Amniotic epithelial cell (primary cell): ENCODE results near the gene OR8K5.
"Not testable (repeated sequence)": the region's sequence is repeated elsewhere in the genome, so short reads cannot be mapped to it uniquely, and the experiment has no call there.

Source experiments
- DNase-seq: peaks from one replicate; pipeline ENCODE4 v3.0.0-alpha.2; 2010; ENCODE audit warnings: low read depth

Gene OR8K5, protein sequence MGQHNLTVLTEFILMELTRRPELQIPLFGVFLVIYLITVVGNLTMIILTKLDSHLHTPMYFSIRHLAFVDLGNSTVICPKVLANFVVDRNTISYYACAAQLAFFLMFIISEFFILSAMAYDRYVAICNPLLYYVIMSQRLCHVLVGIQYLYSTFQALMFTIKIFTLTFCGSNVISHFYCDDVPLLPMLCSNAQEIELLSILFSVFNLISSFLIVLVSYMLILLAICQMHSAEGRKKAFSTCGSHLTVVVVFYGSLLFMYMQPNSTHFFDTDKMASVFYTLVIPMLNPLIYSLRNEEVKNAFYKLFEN

DNA sequence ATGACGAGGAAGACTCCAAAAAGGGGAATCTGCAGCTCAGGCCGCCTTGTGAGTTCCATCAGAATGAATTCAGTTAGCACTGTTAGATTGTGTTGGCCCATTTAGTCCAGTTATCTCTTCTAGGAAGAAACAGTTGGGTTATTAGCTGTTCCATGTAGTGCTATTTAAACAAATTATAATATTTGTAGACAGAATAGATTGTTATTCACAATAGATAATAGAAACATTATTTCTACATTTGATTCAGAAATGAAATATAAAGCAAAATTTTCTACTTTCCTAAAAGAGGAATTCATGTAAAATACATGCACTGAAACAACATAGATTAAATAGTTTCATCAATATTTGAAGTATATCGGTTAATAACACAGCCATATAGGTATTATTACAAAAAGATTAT, at the start of gene OR8K5:
Gene OR8K5 (minus strand): TSS at position 101 of the 400 bp plus-strand sequence. CDS start 0 bp downstream, at position 101.
- no peak for DNase-seq

GRCh38 chr11:56207790-56208189, 47.7 kb upstream of the OR8K5 start:
- DNase-seq: no peak

DNA sequence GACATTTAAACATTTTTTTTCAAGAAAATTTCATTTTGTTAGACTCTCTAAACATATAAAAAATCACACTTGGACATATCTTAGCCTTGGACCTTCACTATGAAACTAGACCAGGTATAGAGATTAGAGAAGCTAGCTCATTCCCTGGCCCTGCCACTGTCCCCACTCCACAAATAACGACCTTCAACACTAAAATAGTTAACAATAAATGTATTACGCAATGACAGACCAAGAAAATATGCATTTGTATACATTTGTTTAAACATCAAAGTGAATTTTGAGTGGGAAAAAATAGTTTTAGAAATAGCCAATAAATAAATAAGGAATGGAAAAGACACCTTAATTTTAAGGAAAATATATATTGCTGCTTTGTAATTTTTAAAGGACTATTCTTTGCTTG, 37.2 kb upstream of the OR8K5 start:
- no peak for DNase-seq

- DNase-seq: no peak
These were observed 36.6 kb upstream of the OR8K5 start for GRCh38 chr11:56196705-56197104.

DNA sequence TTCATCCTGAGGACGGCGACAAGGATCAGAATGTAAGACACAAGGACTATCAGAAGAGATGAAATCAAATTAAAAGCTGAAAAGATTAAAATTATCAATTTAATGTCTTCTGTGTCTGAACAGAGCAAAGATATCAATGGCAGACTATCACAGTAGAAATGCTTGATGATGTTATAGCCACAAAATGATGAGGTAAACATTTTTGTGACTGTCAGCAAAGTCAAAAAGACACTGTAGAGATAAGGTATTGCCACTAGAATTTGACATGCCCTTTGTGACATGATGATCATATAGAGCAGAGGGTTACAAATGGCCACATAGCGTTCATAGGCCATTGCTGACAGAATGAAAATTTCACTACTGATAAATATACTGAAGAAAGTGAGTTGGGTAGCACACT, 28.5 kb upstream of the OR8K5 start:
- no peak for DNase-seq

GRCh38 chr11:56183459-56183858, 23.3 kb upstream of the OR8K5 start:
- DNase-seq: no peak

GRCh38 chr11:56176318-56176717, 16.2 kb upstream of the OR8K5 start, which contains the start of gene OR5J2:
Gene OR5J2, plus strand, starts transcription at chr11:56176618. Its CDS starts 0 bp downstream, at chr11:56176618.
- no peak for DNase-seq

- DNase-seq: no peak
These were observed 12.2 kb upstream of the OR8K5 start for GRCh38 chr11:56172256-56172830.

DNA sequence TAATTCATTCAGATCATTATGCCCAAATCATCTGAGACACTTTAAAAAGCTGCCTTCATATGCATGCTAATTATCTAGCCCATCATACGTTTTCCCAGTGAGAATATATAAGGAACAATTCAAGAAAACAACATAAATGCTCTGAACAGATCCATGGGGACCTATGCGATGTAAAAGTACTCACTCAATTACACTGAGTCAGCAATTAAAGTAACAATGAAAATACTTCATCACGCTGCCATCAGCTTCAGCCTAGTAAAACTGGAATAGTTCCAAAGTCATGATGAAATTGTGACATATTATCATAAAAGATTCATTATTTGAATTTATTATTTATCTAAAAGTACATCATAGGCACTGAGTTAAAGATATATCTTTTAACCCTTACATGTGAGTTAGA, 3.7 kb upstream of the OR8K5 start:
- no peak for DNase-seq

DNA sequence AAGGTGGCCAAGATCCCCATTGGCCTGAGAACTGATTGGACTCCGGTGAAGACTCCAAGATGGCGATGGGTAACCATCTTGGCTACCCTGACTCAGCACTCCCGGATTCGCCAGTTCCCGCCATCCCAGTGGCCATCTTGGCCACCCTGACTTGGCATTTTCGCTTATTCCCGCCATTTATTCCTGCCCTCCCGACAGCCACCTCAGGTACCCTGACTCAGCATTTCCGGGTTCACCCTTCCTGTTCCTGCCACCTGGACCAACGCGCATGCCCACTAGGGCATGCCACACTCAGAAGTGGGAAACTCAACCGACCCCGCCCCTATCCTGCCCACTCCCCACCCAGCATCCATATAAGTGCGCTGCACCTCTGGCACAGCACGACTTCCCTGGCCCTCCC, 7.8 kb downstream of the OR8K5 start:
- no peak for DNase-seq

GRCh38 chr11:56151376-56151775, 8.7 kb downstream of the OR8K5 start:
- DNase-seq: no peak

GRCh38 chr11:56143681-56144080, 16.4 kb downstream of the OR8K5 start:
- not testable (repeated sequence) for DNase-seq

GRCh38 chr11:56140151-56140661, 19.9 kb downstream of the OR8K5 start, which contains the start of gene OR8J3:
Gene OR8J3, minus strand, starts transcription at chr11:56140201. Its CDS starts 2,483 bp downstream, at chr11:56137718.
- no peak for DNase-seq

DNA sequence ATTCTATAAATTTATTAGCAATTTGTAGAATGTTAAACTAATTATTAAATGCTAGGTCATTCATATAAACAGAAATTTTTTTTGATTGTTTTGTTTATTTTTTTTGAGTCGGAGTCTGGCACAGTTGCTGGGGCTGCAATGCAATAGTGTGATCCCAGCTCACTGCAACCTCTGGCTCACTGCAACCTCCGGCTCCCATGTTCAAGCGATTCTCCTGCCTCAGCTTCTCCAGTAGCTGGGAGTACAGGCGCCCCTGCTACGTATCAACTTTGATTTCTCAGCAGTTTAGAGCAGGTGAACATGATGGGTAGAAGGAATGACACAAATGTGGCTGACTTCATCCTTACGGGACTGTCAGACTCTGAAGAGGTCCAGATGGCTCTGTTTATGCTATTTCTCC, 38.0 kb downstream of the OR8K5 start, which contains the start of gene OR8H3:
Gene OR8H3 (plus strand): TSS at position 301 of the 400 bp plus-strand sequence. CDS start 0 bp downstream, at position 301.
- DNase-seq: no peak
